Measurements from ENCODE around the gene CORIN. TPM values are rescaled to one million over a fixed set of nuclear protein-coding genes. Genes with fewer than 3 reads are reported as not detected.

The CORIN gene
- polyA plus RNA-seq, 3 donors, result 0.01 TPM; not detected in 2

DNA sequence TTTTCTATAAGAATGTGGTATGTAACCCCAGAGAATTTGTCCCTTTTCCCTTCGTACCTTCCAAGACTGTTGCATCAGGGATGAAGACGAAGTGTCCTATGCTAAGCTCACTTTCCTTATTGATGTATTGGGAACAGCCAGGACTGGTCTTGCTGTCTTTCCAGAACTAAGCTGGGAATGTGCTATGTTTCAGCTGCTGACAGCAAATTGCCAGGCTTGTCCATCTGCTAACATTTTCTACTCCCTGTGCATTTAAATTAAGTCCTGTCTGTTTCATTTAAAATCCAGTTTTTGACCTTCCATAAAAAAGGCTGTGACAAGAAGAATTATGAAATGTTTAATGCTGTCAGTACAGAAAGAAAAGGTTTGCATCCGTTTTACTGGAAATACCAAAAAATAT lies 264.9 kb downstream of the CORIN start:
- no peak for DNase-seq
- H3K4me2 ChIP-seq (replicated peaks; ENCODE audit: extremely low read depth, low read length, poor library complexity, severe bottlenecking), result no peak overlapping the region
- no peak overlapping the region for H3K9ac ChIP-seq (ENCODE audit: insufficient read depth, low read length, poor library complexity, severe bottlenecking)
- H3K4me1 ChIP-seq (ENCODE audit: control insufficient read depth in 1 of 2, insufficient read depth in 2 of 2, low read length in 2 of 2), result no peaks in the 10 kb centered on the region
- no peaks in the 10 kb centered on the region for H3K27me3 ChIP-seq (ENCODE audit: control insufficient read depth in 2 of 2, insufficient read depth in 2 of 2, low read length in 2 of 2)
- Mint-ChIP-seq H3K4me1 (peaks cover 6% of the 10 kb centered on the region), H3K36me3 (peaks cover 83 to 91% of the 10 kb centered on the region in 2 donors), H3K4me3 (no peak overlapping the region), H3K27me3 (ENCODE audit: low read depth in 3 of 3) (peaks cover 0 to 2% (median 0%) of the 10 kb centered on the region in 3 donors), H3K27ac (peak overlapping the region in 1 of 7 donors; percentile 26), H3K9me3 (no peaks in the 10 kb centered on the region)
- H3K27ac ChIP-seq (ENCODE audit: low read depth in 1 of 2, low read length in 2 of 2), result no peak overlapping the region
- no peaks in the 10 kb centered on the region for H4K20me1 ChIP-seq (ENCODE audit: insufficient read depth, low read length)
- H2AFZ ChIP-seq (ENCODE audit: insufficient read depth, low read depth, low read length, poor library complexity, severe bottlenecking), result no peak overlapping the region
- no peaks in the 10 kb centered on the region for H3K79me2 ChIP-seq (ENCODE audit: insufficient read depth, low read length)
- H3K4me3 ChIP-seq (replicated peaks in 1 of 3; ENCODE audit: low read depth in 2 of 3, low read length in 3 of 3), result no peak overlapping the region
- intact Hi-C loops (cut with micrococcal nuclease), result no loop called here
- WGBS (ENCODE audit: insufficient coverage), result 100% methylated on average over 1 of the region's 3 CpGs
- H3K36me3 ChIP-seq (replicated peaks in 1 of 2; ENCODE audit: control insufficient read depth in 1 of 2, insufficient read depth in 2 of 2, low read length in 2 of 2), result peaks cover 77 to 97% of the 10 kb centered on the region in 2 donors
- TF ChIP-seq CTCF (IDR thresholded peaks at IDR 0.05), result no peak
- no peaks in the 10 kb centered on the region for H3K9me3 ChIP-seq (replicated peaks in 1 of 2; ENCODE audit: control insufficient read depth in 1 of 2, insufficient read depth in 1 of 2, low read length in 2 of 2)

- intact Hi-C loops (cut with micrococcal nuclease), result no loop called here
Measured at GRCh38 chr4:47570816-47571215, 267.1 kb downstream of the CORIN start.

More at GRCh38 chr4:47570816-47571215, 267.1 kb downstream of the CORIN start:
- H3K36me3 Mint-ChIP-seq, result peaks cover 75 to 81% of the 10 kb centered on the region in 2 donors
- no peaks in the 10 kb centered on the region for H3K4me1 ChIP-seq (ENCODE audit: control insufficient read depth in 1 of 2, insufficient read depth in 2 of 2, low read length in 2 of 2)
- H3K9me3 Mint-ChIP-seq, result no peaks in the 10 kb centered on the region
- no peaks in the 10 kb centered on the region for H3K79me2 ChIP-seq (ENCODE audit: insufficient read depth, low read length)
- H3K36me3 ChIP-seq (replicated peaks in 1 of 2; ENCODE audit: control insufficient read depth in 1 of 2, insufficient read depth in 2 of 2, low read length in 2 of 2), result peaks cover 72 to 96% of the 10 kb centered on the region in 2 donors
- no peak overlapping the region for H3K4me3 Mint-ChIP-seq
- no peak for TF ChIP-seq CTCF (IDR thresholded peaks at IDR 0.05)
- peaks cover 6% of the 10 kb centered on the region for H3K4me1 Mint-ChIP-seq
- no peak overlapping the region for H3K9ac ChIP-seq (ENCODE audit: insufficient read depth, low read length, poor library complexity, severe bottlenecking)
- H3K27me3 ChIP-seq (ENCODE audit: control insufficient read depth in 2 of 2, insufficient read depth in 2 of 2, low read length in 2 of 2), result no peaks in the 10 kb centered on the region
- no peak overlapping the region for H3K4me3 ChIP-seq (replicated peaks in 1 of 3; ENCODE audit: low read depth in 2 of 3, low read length in 3 of 3)
- no peak overlapping the region for H3K4me2 ChIP-seq (replicated peaks; ENCODE audit: extremely low read depth, low read length, poor library complexity, severe bottlenecking)
- peaks cover 0 to 2% (median 0%) of the 10 kb centered on the region in 3 donors for H3K27me3 Mint-ChIP-seq (ENCODE audit: low read depth in 3 of 3)
- no peaks in the 10 kb centered on the region for H4K20me1 ChIP-seq (ENCODE audit: insufficient read depth, low read length)
- peak overlapping the region in 1 of 7 donors; percentile 82 for H3K27ac Mint-ChIP-seq
- no peaks in the 10 kb centered on the region for H3K9me3 ChIP-seq (replicated peaks in 1 of 2; ENCODE audit: control insufficient read depth in 1 of 2, insufficient read depth in 1 of 2, low read length in 2 of 2)
- no peak overlapping the region for H2AFZ ChIP-seq (ENCODE audit: insufficient read depth, low read depth, low read length, poor library complexity, severe bottlenecking)
- no peak for DNase-seq
- no peak overlapping the region for H3K27ac ChIP-seq (ENCODE audit: low read depth in 1 of 2, low read length in 2 of 2)
